HG02588 (cell line): Measurements from ENCODE around the gene OR5L2.
"Not testable (repeated sequence)": the region's sequence is repeated elsewhere in the genome, so short reads cannot be mapped to it uniquely, and the experiment has no call there.

Source experiments
- ATAC-seq: cut with Tn5 transposase; IDR thresholded peaks from one replicate; pipeline ENCODE4 v1.9.1; 2021; ENCODE audit warnings: mild to moderate bottlenecking, moderate library complexity; ENCODE audit not compliant: unreplicated experiment

OR5L2 gene

GRCh38 chr11:55826919-55827318, at the start of gene OR5L2:
Gene OR5L2, plus strand, starts transcription at chr11:55827219. Its CDS starts 0 bp downstream, at chr11:55827219.
- ATAC-seq = no peak

- no peak for ATAC-seq
Observed at GRCh38 chr11:55791606-55792005, 35.4 kb upstream of the OR5L2 start.

DNA sequence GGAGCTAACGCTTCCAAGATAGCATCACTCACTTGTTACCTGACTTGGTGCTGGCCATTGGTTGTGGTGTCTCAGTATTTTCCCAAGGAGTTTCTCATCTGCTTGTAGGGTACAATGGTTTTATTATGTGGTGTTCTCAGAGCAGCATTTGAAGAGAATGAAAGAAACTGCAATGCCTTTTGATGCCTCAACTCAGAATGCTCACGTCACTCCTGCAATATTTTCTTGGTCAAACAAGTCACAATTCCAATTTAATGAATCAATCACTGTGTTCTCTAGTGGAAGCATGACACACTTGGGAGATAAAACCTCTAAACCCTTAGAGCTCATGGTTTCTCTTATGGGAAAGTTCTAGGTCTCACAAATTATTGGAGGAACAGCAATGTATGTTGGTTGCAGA, 33.7 kb upstream of the OR5L2 start:
- ATAC-seq = no peak

DNA sequence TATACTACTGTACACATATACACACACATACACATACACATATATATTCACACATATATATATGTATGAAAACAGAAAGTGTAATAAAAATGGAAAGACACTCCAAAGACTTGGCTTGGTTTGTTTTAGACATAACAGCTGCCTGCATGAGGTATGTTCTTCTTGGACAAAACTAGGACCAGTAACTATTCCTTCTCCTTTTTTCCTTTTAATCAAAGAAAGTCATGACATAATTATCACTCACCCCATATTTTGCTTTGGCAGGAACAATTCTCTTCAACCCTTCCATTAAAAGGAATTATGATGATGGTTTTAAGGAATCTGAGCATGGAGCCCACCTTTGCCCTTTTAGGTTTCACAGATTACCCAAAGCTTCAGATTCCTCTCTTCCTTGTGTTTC, 31.8 kb upstream of the OR5L2 start, which contains the start of gene OR5D14:
TSS of gene OR5D14 (plus strand) at position 301 of the 400 bp plus-strand sequence. CDS start at position 301, 0 bp downstream.
- ATAC-seq = no peak

- ATAC-seq = no peak
Observed at GRCh38 chr11:55806248-55806647, 20.8 kb upstream of the OR5L2 start.

DNA sequence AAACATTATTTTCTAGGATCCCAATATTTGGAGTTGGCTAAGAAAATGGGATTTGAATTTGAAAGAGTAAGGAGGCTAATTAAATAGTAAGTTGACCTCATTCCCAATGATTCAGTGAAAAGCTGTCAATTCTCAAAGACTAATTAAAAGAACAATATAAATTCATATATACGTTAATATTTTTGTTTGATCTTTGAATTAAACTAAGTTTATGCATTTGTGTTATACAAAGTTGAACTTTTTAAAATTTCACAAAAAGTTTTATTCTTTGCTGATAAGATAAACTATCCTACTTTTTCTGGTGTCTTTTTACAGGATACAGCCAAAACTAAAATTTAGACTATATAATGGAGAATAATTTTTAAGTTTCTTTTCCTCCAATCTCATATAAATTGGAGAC, 16.0 kb upstream of the OR5L2 start, which contains the start of gene OR5L1:
TSS of gene OR5L1 (plus strand) at position 301 of the 400 bp plus-strand sequence. CDS start 100 bp downstream, outside the sequence.
- ATAC-seq = no peak

DNA sequence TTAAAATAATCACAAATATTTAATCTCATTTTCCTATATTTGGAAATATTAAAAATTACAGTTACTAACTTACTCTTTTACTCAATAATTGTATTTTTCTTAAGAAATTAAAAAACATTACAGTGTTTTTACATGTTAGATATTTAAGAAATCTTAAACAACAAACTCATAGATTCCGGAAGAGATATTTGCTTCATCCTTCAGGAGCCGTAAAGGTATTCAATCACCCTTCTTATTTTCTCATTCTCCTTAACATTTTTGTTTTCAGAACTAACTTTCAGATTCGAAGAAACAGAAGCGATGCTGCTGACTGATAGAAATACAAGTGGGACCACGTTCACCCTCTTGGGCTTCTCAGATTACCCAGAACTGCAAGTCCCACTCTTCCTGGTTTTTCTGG, 7.7 kb upstream of the OR5L2 start, which contains the start of gene OR5D18:
TSS of gene OR5D18 (plus strand) at position 301 of the 400 bp plus-strand sequence. CDS start at position 301, 0 bp downstream.
- no peak for ATAC-seq

GRCh38 chr11:55838452-55838851, 11.4 kb downstream of the OR5L2 start, which contains the start of gene OR5D16:
Gene OR5D16, plus strand, starts transcription at chr11:55838752. Its CDS starts 0 bp downstream, at chr11:55838752.
- no peak for ATAC-seq

DNA sequence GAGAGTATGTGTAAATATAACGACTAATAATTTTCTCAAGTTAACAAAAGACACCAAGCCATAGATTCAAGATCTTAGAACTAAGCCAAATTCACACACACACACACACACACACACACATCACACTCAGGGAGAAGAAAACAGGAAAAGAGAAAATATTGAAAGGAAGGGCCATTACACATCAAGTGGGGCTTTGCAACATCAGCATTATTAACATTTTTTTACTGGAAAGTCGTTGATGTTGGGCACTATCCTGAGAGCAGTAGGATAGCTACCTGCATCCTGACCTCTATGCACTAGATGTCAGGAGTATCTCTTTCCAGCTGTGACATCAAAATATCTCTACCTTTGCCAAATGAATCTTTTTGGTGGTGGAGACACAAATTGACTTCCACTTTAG, 20.4 kb downstream of the OR5L2 start:
- ATAC-seq = no peak

GRCh38 chr11:55849037-55849436, 22.0 kb downstream of the OR5L2 start:
- ATAC-seq = no peak

DNA sequence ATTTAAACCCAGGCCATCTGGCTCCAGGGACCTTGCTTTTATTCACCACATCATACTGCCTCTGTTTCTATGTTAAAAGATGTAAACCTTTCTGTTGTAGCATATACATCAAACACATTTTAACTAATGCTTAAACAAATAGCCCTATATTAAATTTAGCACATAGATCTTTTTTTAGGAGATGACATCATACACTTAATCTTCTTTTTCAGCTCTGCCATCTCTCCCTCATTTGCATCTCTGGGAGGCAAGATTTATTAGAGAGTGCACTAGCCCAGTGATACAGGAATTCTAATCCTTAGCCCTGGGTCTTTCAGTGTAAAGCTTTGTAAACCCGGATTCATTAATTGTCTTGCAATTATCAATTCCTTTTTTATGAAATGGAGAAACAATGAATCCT, 25.1 kb downstream of the OR5L2 start:
- ATAC-seq = no peak

DNA sequence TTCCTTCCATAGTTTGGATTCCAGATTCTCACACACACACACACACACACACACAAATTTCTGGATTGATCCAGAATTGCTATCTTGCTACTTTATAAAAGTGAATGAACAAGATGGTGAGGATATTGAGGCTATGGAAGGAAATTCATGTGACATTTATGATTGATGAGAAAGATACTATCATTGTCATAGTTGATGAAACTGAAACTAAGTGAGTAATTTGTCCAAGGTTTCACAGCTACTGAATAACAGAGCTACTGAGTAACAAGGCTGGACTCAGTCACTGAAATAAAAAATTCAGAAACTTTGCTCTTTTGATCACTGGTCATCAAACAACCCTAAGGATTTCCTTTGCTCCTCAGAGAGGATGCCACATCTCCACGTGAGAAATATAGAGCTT, 27.7 kb downstream of the OR5L2 start:
- no peak for ATAC-seq

DNA sequence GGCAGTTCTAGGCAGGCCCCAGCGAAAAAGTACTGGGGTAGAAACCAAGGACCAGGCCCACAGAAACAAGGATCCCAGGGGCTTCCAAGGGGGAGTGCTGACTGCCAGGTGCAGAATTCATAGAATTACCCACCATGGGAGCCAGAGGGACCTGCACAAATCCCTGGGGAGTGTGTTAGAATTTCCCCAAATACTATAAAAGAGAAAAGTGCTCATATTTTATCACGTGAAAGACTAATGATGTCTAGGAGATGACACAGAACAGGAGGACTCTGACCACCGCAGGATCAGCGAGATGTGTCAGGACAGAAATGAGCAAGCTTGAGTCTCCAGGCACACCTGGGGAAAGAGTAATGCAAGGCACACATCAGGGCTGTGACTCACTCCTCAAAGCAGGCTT, 40.3 kb downstream of the OR5L2 start:
- not testable (repeated sequence) for ATAC-seq

DNA sequence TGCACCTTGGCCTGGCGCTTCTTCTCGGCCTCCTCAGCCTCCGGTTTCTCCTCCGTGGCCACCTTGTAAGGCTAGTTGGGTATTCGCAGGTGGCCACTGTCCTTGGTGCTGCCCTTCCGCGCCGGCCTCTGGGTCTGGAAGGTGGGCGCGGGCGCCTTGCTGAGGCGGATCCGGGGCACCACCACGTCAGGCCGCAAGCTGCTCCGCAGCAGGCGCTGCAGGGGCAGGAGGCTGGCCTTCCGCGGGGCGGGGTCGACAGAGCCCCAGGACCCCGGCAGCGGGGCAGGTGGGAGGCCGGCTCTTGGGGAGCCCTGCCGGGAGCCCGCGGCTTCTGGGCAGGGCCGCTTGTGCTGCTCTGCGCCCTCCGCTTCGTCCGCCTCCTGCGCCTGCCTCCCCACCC, 45.7 kb downstream of the OR5L2 start:
- ATAC-seq = not testable (repeated sequence)

DNA sequence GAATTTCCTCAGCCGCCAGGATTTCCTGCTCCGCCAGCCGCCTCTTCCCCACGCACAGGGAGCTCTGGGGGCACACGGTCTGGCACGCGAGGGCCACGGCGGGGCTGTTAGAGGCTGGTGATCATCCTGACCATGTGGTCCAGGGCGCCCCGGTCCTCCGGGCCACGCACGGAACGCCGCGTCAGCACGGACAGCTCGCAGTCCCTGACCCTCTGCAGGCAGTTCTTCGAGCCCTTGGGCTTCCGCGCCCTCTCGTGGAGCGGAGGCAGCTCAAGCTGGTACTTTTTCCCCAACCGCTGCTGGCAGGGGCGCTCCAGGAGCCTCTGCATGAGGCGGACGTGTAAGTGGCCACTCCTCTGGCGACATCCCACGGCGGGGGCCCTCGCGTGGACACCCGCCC, 46.1 kb downstream of the OR5L2 start:
- ATAC-seq = not testable (repeated sequence)
